NCI-H2171 treated with DMSO at 0.1 percent for 48 hours (cell line): ENCODE data around the gene PANK2.
"Not testable (repeated sequence)": the region's sequence is repeated elsewhere in the genome, so short reads cannot be mapped to it uniquely, and the experiment has no call there.

Source experiments
- DNase-seq: peaks from one replicate; lab custom pipeline; 2025; lab: John Stamatoyannopoulos, UW

Gene PANK2

DNA sequence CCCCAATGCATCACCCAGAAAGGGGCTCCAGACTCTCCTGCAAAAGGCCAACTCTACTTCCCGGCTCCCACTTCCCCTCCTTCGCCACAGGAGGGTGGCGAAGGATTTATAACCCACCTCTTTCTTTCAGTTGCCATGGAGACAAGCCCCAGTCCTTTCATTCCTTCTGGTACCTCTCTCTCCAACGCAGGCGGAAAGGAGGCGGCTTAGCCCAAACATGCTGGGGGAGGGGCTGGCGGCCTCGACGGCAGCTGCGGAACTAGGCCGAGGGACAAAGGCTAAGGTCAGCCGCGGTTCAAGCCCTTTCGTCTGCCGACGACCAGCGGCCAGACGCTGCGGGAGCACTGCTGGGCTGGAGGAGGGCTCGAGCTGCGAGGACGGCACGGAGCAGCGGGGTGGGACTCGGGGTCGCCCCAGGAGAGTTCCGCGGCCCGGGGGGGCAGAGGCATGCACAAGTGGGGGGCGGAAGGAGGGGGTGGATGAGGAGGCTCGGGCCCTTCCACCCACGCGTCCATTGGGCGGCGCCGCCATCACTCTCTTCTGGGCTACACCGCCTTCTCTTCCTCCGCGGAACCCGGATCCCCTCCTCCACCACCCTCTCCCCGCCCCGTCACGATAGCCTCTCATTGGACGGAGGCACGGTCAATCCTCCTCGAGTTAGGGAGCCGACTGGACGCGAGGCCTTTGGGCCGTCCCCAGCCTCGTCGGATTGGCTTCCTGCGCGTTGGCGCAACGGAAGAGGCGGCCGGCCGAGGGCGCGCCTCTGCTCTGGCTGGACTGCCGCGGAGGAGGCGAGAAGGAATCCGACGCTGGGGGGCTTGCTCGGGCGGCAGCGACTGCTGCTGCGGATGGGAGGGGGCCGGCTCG is at the start of gene PANK2:
PANK2 (plus strand) TSS at position 766 of the 867 bp plus-strand sequence.
- peak; percentile 99 for DNase-seq

DNA sequence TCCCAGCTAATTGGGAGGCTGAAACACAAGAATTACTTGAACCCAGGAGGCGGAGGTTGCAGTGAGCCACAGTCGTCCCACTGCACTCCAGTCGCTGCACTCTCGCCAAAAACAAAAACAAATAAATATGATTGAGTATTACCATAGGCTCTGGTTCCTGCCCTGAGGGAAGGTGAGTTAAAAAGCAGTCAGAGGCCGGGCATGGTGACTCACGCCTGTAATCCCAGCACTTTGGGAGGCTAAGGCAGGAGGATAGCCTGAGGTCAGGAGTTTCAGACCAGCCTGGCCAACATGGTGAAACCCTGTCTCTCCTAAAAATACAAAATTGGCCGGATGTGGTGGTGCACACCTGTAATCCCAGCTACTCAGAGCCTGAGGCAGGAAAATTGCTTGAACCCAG is 49.0 kb upstream of the PANK2 start:
- DNase-seq: not testable (repeated sequence)

DNA sequence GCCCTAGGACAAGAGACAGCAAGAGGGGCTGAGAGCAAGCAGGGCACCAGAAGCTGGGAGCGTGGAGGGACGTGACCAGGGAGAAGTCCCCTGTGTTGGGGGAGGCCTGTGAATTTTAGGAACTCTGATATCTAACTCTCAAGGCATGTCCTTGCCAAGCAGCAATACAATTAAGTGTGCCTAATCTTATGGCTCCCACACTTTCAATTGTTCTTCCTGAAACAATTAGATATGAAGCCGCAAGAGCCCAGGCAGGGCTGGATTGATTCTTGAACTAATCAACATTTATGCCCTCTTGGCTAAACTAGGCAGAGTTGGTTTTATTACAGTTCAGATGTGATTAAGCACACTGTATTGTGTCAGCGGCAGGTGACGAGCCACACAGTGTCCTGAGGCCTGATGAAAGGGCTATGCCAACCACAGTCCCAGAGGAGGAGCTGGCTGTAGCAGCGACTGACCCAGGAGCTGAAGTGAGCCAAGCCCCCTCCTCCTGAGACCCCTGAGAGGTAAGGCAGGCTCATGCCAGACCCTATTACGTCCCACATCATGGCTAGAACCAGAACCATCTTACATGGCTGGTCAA is 46.7 kb upstream of the PANK2 start:
- no peak for DNase-seq

GRCh38 chr20:3843490-3843889 is 45.7 kb upstream of the PANK2 start:
- no peak for DNase-seq

GRCh38 chr20:3843990-3844619 is 45.1 kb upstream of the PANK2 start:
- DNase-seq: not testable (repeated sequence)

DNA sequence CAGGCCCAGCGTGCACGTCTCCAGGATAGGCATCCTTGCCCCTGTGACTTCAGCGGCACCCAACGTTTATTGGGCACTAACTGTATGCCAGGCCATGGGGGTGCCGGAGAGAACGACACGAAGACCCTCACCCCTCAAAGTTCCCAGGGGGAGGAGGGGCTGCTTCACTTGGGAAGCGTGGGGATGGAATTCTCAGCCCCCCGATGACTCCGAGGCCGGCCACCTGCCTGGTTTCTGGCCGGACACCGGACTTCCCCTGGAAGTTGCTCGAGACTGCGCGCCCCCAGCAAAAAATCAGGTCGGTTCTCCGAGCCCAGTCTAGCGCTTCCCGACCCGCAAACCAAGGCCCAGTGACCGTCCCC is 42.8 kb upstream of the PANK2 start:
- DNase-seq: no peak

- DNase-seq: peak; percentile 85
Measured at GRCh38 chr20:3846740-3847428, 42.3 kb upstream of the PANK2 start, which contains the start of gene MAVS. TSS of gene MAVS (plus strand) at chr20:3846834. CDS start at chr20:3854625, 7,791 bp downstream.

DNA sequence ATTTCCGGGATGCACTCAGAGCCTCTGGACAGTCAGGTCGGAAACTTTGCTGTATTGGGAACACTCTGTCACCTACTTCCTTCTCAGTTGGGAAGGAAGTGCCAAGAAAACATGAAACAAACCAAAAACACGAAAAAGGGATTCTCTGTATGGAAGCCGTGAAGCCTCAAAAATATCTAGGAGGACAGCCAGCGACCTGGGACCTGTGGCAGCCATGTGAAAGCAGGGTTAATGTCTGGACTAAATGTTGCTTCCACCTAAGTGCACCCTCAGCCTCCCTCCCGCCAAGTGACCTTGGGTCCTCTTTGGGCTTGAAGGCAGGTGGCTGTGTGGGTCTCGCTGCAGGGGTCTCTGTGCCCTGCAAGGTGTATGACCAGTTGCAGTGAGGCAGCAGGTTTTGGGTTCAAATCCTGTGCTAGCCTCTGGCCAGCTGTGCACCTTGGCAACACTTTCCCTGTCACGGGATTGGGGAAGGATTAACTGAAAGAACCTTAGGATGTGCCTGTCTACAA is 41.7 kb upstream of the PANK2 start:
- no peak for DNase-seq

DNA sequence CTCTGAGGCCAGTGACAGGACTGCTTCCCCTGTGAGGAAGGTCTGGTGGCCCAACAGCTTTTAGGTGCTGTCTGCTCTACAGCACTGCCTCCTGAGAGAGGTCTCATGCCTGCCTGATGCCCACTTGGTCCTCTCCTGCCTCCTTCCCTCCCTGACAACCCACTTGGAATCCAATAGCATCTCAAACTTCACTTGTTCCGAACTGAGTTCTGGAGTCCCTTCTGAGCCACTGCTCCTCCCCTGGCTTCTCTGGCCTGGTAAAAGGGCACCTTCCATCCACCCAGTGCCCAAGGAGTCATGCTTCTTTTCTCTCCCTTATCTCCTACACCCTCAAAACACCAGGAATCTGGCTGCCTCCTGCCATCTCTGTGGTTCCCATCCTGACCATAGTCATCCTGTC is 40.6 kb upstream of the PANK2 start:
- DNase-seq: no peak

DNA sequence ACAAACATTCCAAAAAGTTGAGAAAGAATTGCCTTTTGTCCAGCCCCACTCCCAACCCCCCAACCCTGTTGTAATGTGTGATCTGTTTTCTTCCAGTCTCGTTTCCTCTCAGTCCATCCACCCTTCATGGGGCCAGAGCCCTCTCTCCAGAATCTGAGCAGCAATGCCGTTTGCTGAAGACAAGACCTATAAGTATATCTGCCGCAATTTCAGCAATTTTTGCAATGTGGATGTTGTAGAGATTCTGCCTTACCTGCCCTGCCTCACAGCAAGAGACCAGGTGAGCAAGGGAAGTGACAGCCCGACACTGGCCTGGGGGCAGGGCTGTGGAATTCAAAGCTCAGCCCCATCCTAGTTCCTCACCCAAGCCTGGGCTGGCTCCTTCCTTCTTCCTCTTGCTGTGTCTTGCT is 34.7 kb upstream of the PANK2 start:
- DNase-seq: no peak

DNA sequence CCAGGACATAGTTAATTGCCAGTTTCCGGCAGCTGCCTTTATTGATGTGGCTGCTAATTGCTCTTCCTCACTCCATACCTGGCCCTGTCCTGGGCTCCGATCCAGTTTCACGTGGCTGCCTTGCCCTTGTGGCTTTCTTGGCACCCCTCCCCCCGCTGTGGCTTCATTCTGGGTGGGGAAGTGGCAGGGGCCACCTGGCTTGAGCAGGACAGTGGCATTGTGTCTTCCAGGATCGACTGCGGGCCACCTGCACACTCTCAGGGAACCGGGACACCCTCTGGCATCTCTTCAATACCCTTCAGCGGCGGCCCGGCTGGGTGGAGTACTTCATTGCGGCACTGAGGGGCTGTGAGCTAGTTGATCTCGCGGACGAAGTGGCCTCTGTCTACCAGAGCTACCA is 31.8 kb upstream of the PANK2 start:
- DNase-seq: no peak

GRCh38 chr20:3858689-3859088 is 30.5 kb upstream of the PANK2 start:
- no peak for DNase-seq

GRCh38 chr20:3861191-3861590 is 28.0 kb upstream of the PANK2 start:
- DNase-seq: no peak

DNA sequence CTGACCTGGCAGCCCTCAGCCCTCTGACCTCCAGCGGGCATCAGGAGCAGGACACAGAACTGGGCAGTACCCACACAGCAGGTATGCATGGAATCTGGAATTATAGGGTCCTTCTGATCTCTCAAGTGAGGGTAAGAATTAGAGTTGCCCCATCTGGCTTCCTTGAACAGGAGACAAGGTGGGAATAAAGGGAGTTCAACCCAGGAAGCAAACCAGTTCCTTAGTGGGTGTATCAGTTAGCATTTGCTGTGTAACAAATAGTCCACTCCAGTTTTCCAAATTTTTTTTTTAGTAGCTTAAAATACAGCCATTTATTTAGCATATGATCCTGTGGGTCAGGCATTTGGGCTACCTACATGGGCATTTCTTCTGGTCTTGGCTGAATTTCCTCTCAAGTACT is 26.9 kb upstream of the PANK2 start:
- no peak for DNase-seq

DNA sequence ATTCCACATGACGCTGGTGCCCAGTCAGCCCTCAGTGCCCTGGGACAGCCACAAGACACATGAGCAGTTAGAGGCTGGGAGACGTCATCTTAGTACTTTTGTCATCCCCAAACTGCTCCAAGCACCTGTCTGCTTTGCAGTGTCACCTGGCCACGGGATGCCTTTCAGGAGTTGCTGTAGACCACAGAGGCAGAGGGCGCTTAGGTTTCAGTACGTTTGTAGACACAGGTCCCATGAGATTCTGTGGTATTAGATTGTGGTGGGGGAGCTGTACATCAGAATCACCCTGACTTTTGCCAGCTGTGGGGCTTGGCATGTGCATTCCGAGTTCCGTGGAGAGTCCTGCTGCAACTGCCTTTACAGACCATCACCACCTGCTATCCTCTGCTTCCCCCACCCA is 25.9 kb upstream of the PANK2 start:
- no peak for DNase-seq

GRCh38 chr20:3864518-3864917 is 24.7 kb upstream of the PANK2 start:
- DNase-seq: no peak

DNA sequence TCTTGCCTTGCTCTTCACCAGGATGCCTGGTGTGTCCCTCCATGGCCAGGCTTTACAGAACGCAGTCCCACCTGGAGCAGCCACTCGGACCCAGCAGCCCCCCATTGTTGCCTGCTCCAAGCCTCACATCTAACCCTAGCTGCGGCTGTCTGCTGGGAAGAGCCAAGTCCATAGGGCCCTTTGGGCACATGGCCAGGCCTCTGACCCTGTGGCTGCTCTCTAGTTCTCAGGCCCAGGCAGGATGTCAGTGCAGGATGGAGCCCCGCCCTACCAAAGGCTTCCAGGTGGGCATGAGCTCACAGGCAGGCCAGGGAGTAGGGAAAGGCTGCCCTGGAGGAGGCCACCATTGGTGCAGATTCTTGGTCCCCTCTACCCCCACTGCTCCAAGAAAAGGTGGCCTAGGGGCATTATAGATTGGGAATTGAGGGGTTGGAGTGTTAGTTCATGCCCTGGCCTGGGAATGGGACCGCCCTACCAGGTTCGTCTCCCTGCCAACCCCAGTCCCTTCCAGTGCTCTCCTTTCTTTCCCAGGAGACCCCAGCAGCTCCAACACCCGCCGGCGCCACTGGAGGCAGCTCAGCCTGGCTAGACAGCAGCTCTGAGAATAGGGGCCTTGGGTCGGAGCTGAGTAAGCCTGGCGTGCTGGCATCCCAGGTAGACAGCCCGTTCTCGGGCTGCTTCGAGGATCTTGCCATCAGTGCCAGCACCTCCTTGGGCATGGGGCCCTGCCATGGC is 23.9 kb upstream of the PANK2 start:
- DNase-seq: no peak

DNA sequence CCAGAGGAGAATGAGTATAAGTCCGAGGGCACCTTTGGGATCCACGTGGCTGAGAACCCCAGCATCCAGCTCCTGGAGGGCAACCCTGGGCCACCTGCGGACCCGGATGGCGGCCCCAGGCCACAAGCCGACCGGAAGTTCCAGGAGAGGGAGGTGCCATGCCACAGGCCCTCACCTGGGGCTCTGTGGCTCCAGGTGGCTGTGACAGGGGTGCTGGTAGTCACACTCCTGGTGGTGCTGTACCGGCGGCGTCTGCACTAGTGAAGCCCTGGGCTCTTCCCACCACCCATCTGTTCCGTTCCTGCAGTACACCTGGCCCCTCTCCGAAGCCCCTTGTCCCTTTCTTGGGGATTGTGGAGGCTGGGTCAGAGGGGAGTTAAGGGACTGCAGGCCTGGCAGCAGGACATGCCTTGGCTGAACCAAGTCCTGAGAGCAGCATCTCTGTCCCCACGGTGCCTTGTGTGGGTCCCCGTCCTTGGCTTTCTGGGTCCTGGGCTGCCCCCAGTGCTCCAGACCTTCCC is 23.2 kb upstream of the PANK2 start:
- no peak for DNase-seq

- DNase-seq: no peak
Measured at GRCh38 chr20:3866464-3866863, 22.7 kb upstream of the PANK2 start.

DNA sequence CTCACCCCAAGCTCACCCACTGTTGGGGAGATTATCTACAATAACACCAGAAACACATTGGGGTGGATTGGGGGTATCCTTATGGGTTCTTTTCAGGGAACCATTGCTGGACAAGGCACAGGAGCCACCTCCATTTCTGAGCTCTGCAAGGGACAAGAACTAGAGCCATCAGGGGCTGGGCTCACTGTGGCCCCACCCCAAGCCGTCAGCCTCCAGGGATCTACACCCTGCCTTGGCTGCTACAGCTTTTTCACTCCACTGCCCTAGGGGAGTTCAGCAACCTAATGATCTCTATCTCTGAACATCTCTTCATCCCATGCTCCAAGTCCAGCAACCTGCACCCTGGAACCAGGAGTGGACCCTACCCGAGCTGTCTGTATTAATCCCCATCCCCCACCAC is 21.4 kb upstream of the PANK2 start:
- DNase-seq: no peak

DNA sequence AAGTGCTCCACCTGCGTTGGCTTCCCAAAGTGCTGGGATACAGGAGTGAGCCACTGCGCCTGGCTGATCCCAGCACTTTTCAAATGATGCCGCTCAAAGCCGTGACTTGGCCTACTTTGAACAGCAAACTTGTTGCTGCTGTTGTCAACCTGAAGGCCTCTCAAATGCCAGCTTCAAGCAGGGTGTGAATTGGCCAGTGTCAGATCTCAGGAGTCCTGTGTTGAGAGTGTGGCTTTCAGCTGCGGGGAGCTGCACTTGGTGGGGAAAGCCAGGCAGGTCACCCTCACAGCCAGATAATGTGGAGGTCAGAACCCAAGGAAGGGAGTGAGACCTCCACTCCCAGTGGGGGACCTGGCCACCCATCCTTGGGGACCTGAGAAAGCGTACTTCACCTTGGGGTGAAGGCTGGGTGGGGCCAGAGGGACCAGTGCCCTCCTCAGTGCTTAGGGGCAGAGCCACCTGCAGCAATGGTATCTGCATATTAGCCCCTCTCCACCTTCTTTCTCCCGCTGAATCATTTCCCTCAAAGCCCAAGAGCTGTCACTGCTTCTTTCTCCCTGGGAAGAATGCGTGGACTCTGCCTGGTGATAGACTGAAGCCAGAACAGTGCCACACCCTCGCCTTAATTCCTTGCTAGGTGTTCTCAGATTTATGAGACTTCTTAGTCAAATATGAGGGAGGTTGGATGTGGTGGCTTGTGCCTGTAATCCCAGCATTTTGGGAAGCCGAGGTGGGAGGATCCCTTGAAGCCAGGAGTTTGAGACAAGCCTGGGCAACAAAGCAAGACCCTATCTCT is 19.1 kb upstream of the PANK2 start:
- DNase-seq: no peak
